Ovary (tissue), 9 donors: ENCODE results near the gene C2CD2L. TPM values are rescaled to one million over a fixed set of nuclear protein-coding genes. Genes with fewer than 3 reads are reported as not detected.

Experiments used
- DNase-seq, 5 donors: peaks; one replicate each; pipeline ENCODE4 v3.0.0-alpha.2; 2019 to 2020
- H3K27ac ChIP-seq, 2 donors: fragments of 200-600 bp; one replicate each; pipeline versions ENCODE4 v1.5.1 to v1.8.0; 2019 to 2022
- H3K27me3 ChIP-seq: fragments of 200-600 bp; one replicate; pipeline ENCODE4 v1.8.0; 2022
- H3K36me3 ChIP-seq: fragments of 200-600 bp; sonication (generic); one replicate; pipeline ENCODE4 v1.5.1; 2019
- H3K4me1 ChIP-seq: one replicate; pipeline ENCODE4 v1.8.1; 2013; ENCODE audit warnings: mild to moderate bottlenecking, moderate library complexity; ENCODE audit not compliant: insufficient read depth
- H3K4me3 ChIP-seq: fragments of 200-600 bp; sonication (generic); one replicate; pipeline ENCODE4 v1.5.1; 2017
- H3K9me3 ChIP-seq, 2 donors: fragments of 200-600 bp in 1 of 2; sonication (generic) in 1 of 2; one replicate each; pipeline versions ENCODE4 v1.5.1 to v1.8.1; 2013 to 2019; ENCODE audit warnings: mild to moderate bottlenecking in 1 of 2, moderate library complexity in 1 of 2
- CTCF ChIP-seq, 3 donors: fragments of 450-650 bp in 2 of 3; fragments of 200-600 bp in 1 of 3; IDR thresholded peaks; one replicate each; pipeline versions ENCODE4 v1.5.1 to v1.8.0; 2016 to 2022; ENCODE audit warnings: antibody characterized with exemption in 3 of 3, mild to moderate bottlenecking in 1 of 3
- EP300 ChIP-seq: sonication (generic); formaldehyde crosslinking; IDR thresholded peaks from one replicate; pipeline ENCODE4 v1.6.1; 2017; ENCODE audit warnings: antibody characterized with exemption
- POLR2A ChIP-seq: fragments of 450-650 bp; IDR thresholded peaks from one replicate; pipeline ENCODE4 v1.6.1; 2017; ENCODE audit warnings: antibody characterized with exemption, mild to moderate bottlenecking, moderate library complexity
- WGBS, 3 donors: extraction: QIAGEN DNeasy Blood & Tissue Kit in 1 of 3; methylation state at CpG; one replicate each; pipeline versions ENCODE4 v1.1.5 to v1.1.7; 2013 to 2017; 5-methylcytosine and 5-hydroxymethylcytosine counted together
- intact Hi-C, 4 donors: fragments of 100-400 bp; cut with DNase I; formaldehyde crosslinking; loops; one replicate each; pipeline versions ENCODE4 v1.11.0 to v1.15.1; 2022 to 2023
- polyA plus RNA-seq, 2 donors: library from polyadenylated mRNA; stranded (reverse); fragments of 200-250 nt in 1 of 2; fragments of 350-450 nt in 1 of 2; fragmentation: Illumina TruSeq in 1 of 2; extraction: RNeasy Lipid Tissue Mini Kit (QIAGEN cat#74804) in 1 of 2; gene quantifications; one replicate each; pipeline ENCODE4 v1.2.3, GENCODE V29; 2013 to 2014
- total RNA-seq, 7 donors: library from RNA; depleted of rRNA in 2 of 7; stranded (reverse); fragments of >200 nt in 2 of 7; fragmentation: NEBNext Ultra II Directional in 3 of 7; extraction: Animal tissue kit (Norgen Biotek cat#: 25700) in 3 of 7; gene quantifications; one replicate each; pipeline versions ENCODE4 v1.1.0 to v1.2.4, GENCODE V29; 2016 to 2023
- donor health status: DM: no; HTN: no; CAD: no; lungs with moderate emphysema.
- donor health status: DM: no; HTN: no; CAD: no.
- donor health status: Bipolar disorder and iron deficiency.
- donor health status: DM: yes; HTN: yes; CAD: no.
- donor health status: DM: no; HTN: no; CAD: no.
- donor health status: DM: yes; HTN: yes; CAD: no.

C2CD2L gene
- total and polyA plus RNA-seq, 9 donors, result 2.8 to 13.6 (median 6.9) TPM

DNA sequence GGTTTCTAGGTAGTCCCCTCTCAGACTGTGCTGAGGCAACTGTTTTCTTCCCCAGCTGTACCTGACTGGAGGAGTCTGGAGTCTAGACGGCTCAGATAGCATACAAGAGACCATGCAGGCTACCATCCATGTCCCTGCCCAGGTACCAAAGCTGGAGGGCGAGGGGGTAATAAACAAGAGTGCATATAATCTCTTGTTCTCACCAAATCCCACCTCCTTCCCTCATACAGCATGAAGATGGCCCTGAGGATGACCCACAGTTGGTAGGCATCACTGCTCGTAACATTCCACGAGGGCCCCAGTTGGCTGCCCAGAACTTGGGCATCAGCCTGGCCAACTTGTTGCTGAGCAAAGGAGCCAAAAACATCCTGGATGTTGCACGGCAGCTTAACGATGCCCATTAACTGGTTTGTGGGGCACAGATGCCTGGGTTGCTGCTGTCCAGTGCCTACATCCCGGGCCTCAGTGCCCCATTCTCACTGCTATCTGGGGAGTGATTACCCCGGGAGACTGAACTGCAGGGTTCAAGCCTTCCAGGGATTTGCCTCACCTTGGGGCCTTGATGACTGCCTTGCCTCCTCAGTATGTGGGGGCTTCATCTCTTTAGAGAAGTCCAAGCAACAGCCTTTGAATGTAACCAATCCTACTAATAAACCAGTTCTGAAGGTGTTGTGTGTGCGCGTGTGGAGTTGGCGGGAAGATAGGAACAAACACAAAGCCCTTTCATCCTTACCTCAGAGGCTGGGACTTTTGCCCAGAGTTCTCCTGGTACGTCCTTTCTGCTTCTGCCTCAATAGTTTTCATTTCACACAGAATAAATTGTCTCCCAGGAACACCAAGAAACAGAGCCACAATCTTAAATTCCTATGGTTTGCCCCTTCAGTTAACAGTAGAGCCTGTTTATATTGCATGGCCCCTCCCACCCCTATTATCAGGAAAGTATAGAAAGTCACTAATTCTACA is 14.0 kb upstream of the C2CD2L start:
- Histone ChIP-seq H3K4me3 (peak overlapping the region; percentile 92), H3K9me3 (no peaks in the 10 kb centered on the region), H3K4me1 (peaks cover 2% of the 10 kb centered on the region), H3K27ac (no peak overlapping the region), H3K36me3 (no peaks in the 10 kb centered on the region), H3K27me3 (no peaks in the 10 kb centered on the region)
- TF ChIP-seq POLR2A (no peak), EP300 (no peak), CTCF (IDR thresholded peaks at IDR 0.05) (no peak)
- 40 to 52% (median 46%) methylated on average over 12 of the region's 12 CpGs for WGBS, 3 donors
- intact Hi-C loops, result loop anchor here in 2 of 4 donors (5.0 to 10.0 kb wide), 2 partner anchors 104 to 242 kb away; partner anchors contain the start of gene RNF26 (in 1 of the 2)
- DNase-seq, result no peak

DNA sequence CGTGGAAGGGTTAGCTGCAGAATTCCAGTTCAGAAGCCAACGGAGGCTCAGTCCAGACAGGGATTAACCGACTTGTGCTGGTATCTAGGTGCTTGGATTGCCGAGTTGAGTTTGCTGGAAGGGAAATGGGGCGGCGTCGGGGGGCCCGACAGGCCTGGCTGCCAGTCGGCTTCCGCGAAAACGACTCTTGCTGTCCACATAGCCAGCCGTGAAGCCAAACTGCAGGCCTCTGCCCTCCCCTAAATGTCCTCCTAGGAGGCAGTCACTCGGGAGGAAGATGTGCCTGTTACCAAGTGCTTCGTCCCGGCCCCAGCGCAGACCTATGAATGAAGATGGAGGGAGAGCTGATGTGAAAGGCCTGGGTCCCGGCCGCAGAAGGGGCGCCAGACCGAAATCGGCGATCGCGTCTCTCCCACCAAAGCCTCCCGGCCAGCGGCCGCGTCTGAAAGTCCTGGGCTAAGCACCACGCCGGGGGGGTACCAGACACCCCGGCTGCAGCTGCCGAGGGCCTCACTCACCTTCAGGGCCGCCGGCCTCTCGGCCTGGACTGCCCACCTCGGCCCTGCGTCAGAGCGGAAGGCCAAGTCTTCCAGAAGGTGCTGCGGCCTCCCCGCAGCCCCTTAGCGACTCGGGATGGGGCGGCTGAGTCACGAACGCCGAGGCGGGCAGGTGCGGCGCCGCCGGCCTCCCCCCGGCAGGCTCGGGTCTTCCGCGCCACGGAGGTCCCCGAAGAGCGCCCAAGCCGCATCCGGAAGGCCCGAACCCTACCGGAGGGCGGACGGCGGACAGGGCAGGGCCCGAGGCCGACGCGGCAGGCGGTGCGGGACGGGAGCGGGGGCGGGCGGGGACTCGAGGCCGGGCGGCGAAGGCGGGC is 13.0 kb upstream of the C2CD2L start:
- H3K27me3 ChIP-seq, result no peaks in the 10 kb centered on the region
- H3K27ac ChIP-seq, result peak overlapping the region; percentile 80 to 96
- H3K4me1 ChIP-seq, result peaks cover 2% of the 10 kb centered on the region
- WGBS, 3 donors, result 0 to 1% (median 1%) methylated on average over 55 to 81 of the region's 81 CpGs
- DNase-seq, result peak; percentile 40 to 71 (median 56)
- intact Hi-C loops, result loop anchor here in 2 of 4 donors (5.0 to 10.0 kb wide), 2 partner anchors 103 to 241 kb away; partner anchors contain the start of gene RNF26 (in 1 of the 2)
- no peaks in the 10 kb centered on the region for H3K36me3 ChIP-seq
- TF ChIP-seq POLR2A (no peak), CTCF (IDR thresholded peaks at IDR 0.05) (no peak), EP300 (no peak)
- no peaks in the 10 kb centered on the region for H3K9me3 ChIP-seq
- H3K4me3 ChIP-seq, result peak overlapping the region; percentile 92

DNA sequence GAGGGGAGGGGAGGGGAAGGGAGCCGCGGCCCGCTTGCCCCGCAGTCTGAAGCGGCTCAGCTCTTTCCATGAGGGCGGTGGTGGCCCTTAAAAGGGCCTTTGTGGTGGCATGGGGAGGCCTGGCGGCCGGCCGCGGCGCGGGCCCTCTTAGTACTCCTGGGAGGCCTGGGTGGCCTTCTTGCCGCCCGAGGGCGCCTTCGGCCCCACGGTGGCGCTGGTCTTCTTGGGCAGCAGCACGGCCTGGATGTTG is 12.4 kb upstream of the C2CD2L start:
- Histone ChIP-seq H3K27me3 (no peaks in the 10 kb centered on the region), H3K27ac (peak overlapping the region; percentile 80 to 96), H3K4me3 (peak overlapping the region; percentile 92), H3K36me3 (no peaks in the 10 kb centered on the region), H3K4me1 (peaks cover 2% of the 10 kb centered on the region), H3K9me3 (no peaks in the 10 kb centered on the region)
- TF ChIP-seq CTCF (IDR thresholded peaks at IDR 0.05) (peak in 1 of 3 donors; percentile 68), EP300 (no peak)
- intact Hi-C loops, result loop anchor here in 2 of 4 donors (5.0 to 10.0 kb wide), 2 partner anchors 103 to 240 kb away; partner anchors contain the start of gene RNF26 (in 1 of the 2)
- 0 to 3% (median 0%) methylated on average over 5 to 19 of the region's 19 CpGs for WGBS, 3 donors
- DNase-seq, result peak; percentile 81 to 88 (median 86)
